NT2/D1 (cell line): Measurements from ENCODE around the gene PLPPR4.

Experiments used
- SUZ12 ChIP-seq: IDR thresholded peaks from 2 replicates; pipeline ENCODE4 v1.6.1; 2011; ENCODE audit not compliant: insufficient read length, insufficient read depth; ENCODE audit errors: extremely low read depth
- YY1 ChIP-seq: IDR thresholded peaks from 2 replicates; pipeline ENCODE4 v1.6.1; 2011; ENCODE audit not compliant: insufficient read length, insufficient read depth

GRCh38 chr1:99229122-99229521 is 35.2 kb upstream of the PLPPR4 start:
- TF ChIP-seq YY1 (no peak), SUZ12 (no peak)
